GM21390 (cell line): ENCODE data around the gene FNTB.

Experiments
- ATAC-seq: cut with Tn5 transposase; IDR thresholded peaks from one replicate; pipeline ENCODE4 v1.9.1; 2021; ENCODE audit not compliant: unreplicated experiment

FNTB gene

DNA sequence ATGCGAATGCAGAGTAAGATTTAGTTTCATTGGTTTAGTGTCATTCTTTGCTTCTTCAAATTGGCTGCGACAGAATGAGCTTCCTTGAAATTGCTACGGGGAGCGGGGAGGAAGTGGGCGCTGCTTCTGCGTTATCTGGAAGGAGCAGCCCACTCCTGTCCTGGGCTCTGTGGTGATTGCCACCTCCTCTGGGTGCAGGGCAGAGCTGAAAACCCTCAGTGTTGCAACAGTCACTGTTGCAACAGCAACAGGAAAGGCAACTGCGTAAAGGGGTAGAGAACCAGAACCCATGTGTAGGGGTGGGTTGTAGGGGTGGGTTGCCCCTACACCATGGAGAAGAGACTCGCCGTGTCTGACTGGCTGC, 57.9 kb downstream of the FNTB start:
- ATAC-seq = no peak

DNA sequence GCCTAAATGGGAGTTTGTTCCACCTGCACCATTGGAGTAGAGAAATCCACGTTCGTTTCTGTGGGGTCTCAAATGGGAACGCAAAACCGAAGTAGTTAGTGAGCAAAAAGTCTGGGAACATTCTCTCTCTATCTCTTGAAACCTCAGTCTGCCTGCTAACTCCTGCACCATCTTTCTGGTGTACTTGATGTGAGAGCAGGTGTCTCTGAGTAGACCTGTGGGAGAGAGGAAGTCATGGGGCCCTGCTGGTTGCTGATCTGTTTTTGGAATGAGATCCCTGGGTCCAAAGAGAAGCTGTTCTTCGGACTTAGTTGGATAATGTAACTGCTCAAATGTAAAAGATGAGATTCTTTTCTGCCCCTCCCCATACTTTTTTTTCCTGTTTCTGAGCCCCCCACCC, 58.3 kb downstream of the FNTB start:
- no peak for ATAC-seq

DNA sequence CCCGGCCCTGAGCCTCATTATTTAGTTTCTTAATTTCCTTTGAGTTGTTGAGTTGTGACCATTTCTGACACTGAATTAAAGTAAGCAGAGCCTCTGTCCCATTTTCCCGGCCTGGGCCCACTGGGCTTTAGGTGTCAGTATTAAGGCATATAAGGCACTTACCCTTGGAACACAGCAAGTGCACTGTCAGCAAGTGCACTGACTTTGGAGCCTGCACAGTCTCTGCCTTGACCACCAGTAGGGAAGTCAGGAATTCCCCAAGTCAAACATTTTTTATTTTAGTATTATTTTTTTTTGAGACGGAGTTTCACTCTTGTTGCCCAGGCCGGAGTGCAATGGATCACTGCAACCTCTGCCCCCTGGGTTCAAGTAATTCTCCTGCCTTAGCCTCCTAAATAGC, 59.0 kb downstream of the FNTB start:
- ATAC-seq = no peak

DNA sequence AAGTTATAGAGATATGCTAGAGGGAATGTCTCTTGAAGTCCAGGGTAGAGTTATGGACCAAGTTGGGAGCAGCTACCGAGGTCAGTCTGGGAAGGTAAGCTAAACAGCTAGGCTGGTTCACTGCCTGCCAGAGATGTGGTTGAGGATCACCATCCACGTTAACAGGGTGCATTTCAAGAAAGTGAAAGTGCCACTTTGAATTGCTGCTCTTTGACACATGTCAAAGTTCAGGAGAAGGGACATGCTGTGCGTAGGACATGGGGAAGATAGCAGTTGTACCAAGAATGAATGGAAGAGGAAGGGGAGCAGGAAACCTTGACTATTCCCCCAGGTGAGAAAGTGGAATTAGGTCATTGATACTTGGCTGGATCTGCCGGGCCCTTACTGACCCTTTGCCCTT, 66.1 kb downstream of the FNTB start:
- no peak for ATAC-seq

DNA sequence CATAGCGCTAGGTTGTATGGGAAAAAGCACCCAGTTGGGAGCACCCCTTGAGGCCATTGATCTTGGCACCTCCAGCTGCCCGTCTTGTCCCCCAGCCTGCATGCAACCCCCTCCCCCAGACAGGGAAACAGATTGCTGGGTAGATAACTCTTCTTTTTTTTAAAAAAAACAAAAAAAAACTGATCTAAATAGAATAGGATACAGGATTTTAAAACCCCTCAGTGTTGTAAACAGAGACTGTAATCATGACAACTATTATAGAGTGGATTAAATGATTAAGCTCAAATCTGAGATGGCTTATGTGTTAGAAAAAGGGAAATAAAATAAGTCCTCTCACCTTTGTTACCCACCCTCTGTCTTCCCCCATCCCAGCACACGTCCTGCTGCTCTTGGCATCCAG, 66.8 kb downstream of the FNTB start:
- ATAC-seq = no peak

DNA sequence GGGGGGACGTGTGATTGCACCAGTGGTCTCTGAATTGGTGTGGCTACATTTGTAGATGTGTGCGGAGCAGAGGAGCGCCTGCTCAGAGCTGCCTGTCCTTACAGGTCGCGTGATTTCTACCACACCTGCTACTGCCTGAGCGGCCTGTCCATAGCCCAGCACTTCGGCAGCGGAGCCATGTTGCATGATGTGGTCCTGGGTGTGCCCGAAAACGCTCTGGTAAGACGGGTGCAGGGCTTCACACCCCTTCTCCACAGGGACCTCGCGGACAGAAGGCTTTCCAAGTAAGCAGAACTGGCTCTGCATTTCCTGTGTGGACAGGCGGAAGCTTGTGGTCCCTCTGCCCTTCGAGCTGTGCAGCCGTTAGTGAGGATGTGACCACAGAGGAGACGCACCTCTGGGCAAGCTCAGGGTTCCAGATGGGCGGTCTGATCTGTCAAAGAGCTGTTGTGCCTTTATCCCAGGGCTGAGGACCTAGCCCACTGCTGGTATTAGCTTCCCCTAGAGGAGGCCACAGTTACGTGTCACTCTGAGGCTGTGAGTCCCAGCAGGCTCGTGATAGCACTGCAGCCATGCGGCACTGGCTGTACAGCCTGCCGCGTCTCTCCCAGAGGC, 67.9 kb downstream of the FNTB start:
- ATAC-seq = no peak

DNA sequence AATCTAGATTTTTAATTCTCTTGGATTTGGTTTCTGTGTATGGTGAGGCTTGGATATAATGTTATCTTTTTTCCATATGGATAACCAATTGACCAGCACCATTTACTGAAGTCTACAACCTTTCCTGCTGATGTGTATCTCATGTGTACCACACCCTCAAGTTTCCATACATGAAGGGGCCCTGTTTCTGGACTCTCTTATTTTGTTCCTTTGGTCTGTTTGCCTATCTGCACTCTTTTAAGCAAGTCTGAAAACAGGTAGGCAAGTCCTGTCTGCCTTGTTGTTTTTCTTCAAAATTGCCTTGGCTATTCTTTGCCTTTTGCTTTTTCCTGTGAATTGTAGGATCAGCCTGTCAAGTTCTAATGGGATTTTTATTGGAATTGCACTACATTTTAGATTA, 71.0 kb downstream of the FNTB start:
- no peak for ATAC-seq

DNA sequence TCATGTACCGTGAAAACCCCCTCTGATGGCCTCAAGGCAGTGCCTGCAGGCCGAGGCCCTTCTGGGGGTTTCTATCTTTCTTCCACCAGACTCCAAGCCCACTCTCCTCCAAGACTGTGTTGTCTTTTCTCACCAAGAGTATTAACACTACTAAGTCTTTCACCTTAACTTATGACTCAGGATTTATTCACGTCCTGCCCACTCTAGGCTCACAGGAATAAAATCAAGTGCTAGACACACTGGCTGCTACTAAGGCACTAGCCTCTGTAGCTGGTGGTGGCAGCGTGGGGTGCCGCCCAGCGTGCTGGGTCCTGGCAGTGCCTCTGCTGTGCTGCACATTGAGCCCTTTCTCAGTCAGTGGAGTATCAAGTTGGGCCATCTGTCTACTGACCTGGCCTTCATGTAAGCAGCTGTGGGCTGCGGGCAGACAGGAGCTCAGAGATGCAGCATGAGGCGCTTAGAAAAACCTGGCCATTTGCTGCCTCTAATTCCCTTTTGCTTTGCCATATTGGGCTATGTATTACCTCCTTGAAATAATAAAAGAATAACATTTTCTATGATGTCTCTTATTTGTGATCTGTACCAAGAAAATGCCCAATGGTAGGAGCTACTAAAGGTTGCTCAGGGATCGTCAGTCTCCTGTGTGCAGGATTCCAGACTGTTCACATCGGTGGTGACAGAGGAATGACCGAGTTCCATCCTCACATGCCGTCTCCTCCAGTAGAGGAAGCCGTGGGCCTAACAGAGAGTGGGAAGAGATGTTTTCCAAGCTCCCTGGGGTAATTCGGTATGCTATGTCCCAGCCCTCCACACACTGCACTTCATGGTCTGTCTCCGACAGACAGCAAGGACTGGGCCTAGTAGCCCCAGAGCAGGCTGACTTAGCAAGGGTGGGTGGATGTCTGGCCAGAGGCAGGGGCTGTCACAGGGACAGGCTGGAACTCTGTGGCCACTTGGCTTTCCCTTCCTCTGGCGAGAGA, 75.7 kb downstream of the FNTB start:
- ATAC-seq = no peak

DNA sequence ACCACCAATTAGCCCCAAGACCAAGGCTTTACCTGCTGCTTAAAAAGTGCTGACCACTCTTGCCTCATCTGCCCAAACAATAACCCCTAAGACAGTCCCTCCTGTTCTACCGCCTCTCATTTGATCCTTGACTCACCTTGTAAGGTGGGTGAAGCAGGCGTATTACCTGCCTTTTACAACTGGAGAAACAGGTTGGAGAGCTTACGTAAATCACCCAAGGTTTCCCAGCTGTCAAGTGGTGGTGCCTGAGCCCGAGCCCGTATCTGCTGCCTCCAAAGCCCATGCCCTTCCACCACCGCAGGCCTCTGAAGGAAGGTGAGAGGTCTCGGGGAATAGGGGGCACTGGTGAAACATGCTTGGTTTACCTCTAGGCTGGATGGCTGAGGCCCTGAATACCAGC, 79.0 kb downstream of the FNTB start:
- no peak for ATAC-seq

DNA sequence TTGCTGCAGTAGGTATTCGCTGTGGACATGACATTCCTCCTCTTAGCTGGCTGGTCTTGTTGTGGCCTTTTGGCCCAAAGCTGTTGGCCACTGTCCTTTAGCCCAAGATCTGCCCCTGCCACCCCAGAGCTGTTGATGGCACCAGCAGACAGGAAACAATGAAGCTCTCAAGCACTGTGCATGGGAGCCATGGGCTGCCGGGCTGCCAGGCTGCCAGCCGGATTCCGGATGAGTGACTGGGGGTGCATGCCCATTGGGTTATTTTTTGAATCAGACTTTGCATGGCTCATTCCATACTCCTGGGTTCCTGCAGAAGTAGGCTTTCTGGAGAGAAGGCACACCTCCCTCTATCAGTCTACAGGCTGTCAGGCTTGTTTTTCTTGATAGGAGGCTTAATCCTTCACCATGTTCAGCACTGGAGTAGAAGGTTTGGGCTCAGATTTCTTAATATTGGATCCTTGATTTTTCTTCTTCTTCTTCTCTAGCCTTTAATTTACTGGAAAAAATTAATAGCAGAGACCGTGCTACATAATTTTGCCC, 83.2 kb downstream of the FNTB start:
- no peak for ATAC-seq

DNA sequence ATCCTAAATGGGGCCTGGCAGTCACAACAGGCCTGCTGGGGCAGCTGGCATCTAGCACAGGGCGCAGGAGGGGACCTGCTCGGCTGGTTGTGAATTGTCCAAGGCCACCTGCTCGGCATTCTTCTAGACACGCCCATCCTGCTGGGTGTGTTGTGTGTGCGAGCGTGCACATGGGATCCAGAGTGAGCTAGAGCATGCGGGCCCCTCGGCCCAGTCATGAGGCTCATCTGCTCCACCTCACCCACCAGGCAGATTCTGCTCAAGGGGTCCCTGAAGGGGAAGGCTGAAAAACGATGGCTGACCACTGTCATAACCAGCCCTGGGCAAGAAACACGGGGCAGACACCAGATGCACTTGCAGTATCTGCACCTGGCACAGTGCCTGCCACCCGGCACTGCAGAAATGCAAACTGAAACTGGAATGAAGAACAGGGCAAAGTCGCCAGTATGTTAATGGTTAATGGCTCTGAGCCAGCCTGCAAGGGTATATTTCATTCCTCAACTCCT, 83.8 kb downstream of the FNTB start:
- ATAC-seq = no peak

DNA sequence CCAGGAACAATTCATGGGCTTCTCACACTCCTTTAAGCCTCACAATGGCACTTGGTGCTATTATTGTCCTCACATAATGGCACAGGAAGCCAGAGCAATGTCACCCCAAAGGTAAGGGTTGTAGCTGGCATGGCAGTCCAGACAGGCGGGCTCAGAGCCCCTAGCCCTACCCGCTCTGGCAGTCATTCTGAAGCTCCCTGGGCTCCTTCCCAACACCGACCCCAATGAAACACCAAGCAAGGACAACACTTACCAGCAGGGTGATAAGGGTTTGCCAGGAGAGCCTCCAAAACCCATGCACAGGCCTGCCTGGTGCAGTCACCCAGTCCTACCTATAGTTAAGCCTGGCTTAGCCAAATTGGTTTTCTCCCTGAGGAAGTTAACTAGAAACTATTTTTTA, 84.8 kb downstream of the FNTB start:
- no peak for ATAC-seq

DNA sequence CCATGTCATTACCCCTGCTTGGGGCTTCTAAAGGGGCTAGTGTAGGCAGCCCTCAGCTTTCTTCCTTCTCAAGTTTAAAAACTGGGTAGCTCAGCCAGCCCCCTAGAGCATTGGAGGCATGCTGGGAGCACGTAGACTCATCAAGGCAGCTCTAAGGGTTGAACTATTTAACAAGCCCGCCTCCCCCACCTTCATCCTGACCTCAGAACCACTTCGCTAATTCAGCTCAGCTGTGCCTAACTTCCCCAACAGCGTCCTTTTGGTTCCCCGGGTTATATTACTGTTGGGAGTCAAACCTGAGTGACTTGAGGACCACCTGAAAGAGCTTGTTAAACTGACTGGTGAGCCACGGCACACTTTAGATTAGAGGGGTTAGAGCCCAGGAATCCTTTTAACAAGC, 85.6 kb downstream of the FNTB start:
- ATAC-seq = no peak

DNA sequence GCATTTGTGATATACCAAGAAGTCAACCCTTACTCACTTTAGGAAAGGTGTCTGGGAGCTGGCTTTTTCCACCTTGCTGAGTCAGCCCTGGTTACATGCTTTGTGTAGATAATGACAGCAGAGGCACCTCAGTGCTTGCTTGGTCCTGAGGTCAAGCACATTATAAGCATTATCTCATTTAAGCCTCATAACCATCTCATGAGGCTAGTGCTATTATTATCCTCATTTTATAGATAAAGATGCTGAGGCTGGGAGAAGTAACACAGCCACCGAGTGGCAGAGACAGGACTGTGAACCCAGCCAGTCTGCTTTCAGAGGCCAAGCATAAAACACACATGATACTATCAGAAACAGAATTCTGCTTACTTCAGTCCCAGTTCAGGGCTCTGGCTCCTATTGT, 86.2 kb downstream of the FNTB start:
- no peak for ATAC-seq

DNA sequence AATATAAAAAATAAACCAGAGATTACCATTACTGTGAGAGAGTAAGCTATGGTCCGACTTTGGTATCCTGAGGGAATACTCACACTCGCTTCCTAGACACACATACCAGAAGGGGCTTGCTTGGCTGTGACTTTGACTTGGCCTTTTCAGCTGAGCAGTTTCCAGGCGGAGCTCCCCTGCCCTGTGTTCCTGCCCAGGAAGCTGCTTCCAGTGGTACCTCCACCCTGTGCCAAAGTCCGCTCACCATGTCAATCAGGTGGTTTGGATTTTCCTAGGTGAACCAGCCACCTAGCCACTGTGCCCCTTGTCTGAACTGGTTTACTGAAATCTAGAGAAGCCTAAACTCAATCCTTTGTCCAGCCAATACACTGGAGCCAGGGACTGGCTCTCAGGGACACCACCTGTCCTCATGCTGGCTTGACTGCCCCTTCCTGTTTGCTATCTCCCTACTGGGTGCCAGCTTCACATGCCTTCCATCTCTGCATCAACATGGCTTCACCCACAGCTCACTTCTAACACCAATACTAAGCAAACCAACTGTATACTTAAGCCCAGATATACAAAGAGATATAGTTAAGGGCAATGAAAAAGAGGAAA, 87.0 kb downstream of the FNTB start:
- ATAC-seq = no peak

DNA sequence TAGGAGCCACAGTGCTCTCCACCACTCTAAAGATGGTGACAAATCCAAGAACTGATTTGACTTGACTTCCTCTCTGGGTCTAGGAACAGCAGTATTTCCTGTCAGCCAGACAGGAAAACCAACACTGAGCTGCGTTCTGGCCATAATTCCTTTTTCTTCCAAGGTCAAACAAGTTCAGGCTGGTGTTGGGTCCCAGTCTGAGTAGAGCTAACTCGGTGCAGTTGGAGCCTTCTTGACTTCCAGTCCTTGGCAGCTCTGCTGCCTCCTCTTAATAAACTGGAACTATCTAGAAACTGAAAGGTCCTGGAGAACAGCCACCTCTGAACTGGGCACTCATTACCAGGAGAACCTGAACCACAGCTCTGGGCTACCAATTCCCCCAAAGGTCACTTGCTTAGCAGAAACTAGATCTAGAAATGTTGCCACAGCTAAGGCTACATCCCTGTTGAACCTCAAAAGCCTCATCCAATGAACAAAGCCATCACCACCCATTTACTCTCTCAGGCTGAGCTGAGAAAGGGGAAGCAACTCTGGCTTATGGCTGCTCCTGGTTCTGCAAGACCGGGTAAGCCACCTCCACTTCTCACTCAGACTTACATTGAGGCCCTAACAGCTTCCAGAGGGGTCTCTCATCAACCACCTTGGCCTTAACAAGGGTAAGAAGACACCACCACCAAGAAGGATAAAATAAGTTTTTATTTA, 87.9 kb downstream of the FNTB start:
- no peak for ATAC-seq

DNA sequence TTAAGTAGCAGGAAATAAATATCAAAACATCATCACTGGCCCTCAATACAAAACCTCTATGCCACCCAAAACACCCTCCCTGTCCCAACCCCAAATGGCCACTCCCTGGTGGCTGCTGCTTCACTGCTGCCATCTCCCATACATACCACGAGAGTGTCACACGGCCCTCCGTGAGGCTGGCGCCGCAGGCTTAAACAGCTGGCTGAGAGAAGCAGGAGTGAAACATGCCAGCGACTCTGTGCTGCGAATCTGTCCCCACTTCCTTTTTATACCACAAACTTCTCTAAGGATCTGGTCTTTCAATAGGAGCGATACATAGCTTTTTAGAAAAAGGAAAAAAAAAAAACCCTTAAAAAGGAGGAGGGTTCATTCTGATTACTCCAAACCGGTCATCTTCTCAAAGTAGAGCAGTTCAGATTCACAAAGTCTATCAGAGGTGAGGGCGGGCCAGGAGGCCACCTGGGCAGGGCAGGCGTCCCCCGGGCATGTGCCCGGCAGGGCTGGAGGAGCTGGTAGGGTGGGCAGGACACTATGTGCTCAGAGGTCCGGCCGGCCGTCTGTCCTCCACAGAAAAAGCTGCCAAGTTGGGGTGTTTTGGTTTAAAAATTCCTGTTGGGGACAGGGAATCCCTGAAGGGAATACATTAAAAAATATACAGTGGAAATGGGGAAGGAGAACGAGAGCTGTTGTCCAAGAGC, 89.1 kb downstream of the FNTB start:
- ATAC-seq = no peak

DNA sequence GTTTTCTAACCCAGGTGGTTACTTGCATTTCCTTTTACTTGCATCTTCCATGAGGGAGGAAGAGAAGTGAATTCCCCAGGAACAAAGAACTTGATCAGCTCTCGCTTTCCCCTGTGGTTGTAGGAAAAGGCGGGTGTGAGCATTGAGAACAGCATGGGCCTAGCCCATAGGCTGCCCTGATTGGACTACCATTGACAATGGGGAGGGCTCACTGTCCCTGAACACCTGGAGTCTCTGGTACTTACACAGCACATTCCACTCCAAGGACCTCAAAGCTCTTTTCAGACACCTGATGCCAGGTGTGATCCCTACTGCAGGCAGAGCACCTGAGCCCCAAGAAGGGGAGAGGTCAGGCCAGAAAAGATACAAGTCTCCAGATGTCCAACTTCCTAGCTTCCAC, 90.6 kb downstream of the FNTB start:
- ATAC-seq = no peak

DNA sequence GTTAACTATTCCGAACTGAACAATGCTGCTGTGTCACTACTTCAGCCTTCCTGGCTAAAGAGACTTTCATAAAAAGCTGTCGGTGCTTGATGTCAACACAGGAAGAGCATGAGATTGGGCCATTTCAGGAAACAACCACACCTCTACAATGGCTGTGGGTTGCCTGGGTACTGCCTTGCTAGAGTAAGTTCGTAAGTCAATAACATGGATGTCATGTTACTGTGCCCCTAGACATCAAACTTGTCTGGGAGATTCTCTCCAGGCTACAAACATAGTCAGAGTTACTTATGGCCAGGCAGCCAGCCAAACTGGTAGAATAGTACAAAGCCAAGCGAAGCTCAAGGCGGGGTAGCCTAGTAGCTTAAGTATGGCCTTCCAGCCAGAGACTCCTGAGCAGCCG, 92.5 kb downstream of the FNTB start:
- no peak for ATAC-seq

DNA sequence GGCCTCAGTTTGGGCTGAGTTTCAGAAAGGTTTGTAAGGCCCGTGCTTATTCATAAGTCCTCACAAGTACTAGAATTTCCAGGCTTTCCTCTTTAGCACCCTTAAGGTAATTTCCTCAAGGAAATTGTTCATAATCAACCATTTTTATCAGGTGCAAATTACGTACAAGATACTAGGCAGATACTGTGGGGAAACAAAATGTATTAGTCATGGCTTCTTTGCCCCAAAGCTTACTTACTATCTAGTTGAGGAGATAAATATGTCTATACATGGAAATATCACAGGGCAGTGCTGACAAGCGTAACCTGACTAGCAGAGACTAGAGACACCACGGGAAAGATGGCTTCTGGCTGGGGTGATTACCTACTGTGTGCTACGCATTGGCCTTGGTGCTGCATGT, 93.1 kb downstream of the FNTB start:
- no peak for ATAC-seq
